Duodenal mucosa (tissue), 2 donors: Measurements from ENCODE around the gene PSME1.

Experiments used
- H3K27ac ChIP-seq: one replicate; pipeline ENCODE4 v1.7.0; 2013; ENCODE audit warnings: low read depth, low read length
- H3K27me3 ChIP-seq, 2 donors: one replicate each; pipeline ENCODE4 v1.7.0; 2013; ENCODE audit warnings: low read length in 2 of 2, control low read depth in 1 of 2; ENCODE audit not compliant: insufficient read depth in 2 of 2, control insufficient read depth in 1 of 2
- H3K36me3 ChIP-seq, 2 donors: one replicate each; pipeline ENCODE4 v1.7.0; 2013; ENCODE audit warnings: low read length in 2 of 2, control low read depth in 1 of 2; ENCODE audit not compliant: insufficient read depth in 2 of 2, control insufficient read depth in 1 of 2
- H3K4me1 ChIP-seq, 2 donors: one replicate each; pipeline ENCODE4 v1.7.0; 2013; ENCODE audit warnings: low read length in 2 of 2, control low read depth in 1 of 2; ENCODE audit not compliant: insufficient read depth in 2 of 2, control insufficient read depth in 1 of 2
- H3K4me3 ChIP-seq, 2 donors: one replicate each; pipeline ENCODE4 v1.7.0; 2013; ENCODE audit warnings: low read length in 2 of 2, low read depth in 1 of 2
- H3K9ac ChIP-seq, 2 donors: one replicate each; pipeline ENCODE4 v1.7.0; 2013; ENCODE audit warnings: low read length in 2 of 2, low read depth in 1 of 2
- H3K9me3 ChIP-seq, 2 donors: one replicate each; pipeline ENCODE4 v1.7.0; 2013; ENCODE audit warnings: low read length in 2 of 2, control low read depth in 1 of 2; ENCODE audit not compliant: control insufficient read depth in 1 of 2

The PSME1 gene

DNA sequence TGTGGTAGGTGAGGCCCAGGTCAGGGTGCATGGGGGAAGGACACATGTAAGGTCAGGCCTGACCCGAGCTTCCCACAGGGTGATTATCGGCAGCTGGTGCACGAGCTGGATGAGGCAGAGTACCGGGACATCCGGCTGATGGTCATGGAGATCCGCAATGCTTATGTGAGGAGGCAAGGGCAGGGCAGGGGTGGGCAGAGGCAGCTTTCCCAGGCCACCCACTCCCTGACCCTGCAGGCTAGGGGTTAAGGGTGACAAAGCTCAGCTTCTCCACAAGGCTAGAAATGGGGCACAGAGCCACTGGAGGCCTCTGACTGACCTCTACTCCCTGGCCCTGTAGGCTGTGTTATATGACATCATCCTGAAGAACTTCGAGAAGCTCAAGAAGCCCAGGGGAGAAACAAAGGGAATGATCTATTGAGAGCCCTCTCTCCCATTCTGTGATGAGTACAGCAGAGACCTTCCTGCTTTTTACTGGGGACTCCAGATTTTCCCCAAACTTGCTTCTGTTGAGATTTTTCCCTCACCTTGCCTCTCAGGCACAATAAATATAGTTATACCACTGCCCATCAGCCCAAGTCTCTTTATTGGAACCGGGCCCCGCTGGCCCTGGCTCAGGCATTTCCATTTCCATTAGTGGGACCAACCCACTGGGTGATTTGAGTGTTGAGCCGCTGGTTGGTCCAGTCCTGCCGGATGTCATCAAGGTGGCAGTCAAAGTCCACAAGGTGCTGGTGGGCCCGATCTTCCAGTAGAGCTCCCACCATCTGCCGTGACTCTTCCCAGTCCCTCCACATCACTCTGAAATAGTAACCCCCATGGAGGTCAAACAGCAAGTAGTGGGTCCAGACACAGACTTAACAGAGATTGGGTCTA lies 2.6 kb downstream of the PSME1 start:
- Histone ChIP-seq H3K9ac (peak overlapping the region in 1 of 2 donors; percentile 20), H3K4me3 (no peak overlapping the region)

DNA sequence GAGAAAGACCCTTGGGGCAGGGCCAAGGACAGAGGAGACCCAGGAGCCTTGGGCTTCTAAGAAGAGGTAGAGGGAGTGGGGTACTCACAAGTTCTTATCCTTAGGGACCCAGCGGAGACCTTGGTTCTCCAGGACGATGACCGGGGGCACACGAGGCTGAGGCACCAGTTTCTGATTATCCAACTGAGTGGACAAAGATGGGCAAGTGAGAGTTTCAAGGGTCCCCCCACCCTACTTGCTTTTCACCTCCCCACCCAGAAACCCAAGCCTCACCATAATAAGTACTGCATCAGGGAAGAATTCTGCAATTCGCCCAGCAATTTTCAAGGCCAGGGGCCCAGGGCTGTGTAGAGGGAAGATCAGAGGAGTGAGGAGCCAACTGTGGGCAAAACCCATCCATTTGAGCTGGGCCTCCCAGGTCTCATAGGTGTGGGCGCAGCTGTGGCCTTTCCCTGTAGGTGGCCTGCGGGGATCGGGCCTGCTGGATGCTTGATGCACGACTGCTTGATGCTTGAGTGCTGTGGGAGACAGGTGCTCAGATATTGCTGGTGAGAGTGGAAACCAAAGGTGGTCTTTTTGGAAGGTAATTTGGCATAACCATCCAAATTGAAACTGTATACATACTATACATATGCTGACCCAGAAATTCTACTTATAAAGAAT lies 3.4 kb downstream of the PSME1 start:
- Histone ChIP-seq H3K9ac (peak overlapping the region; percentile 20 to 38), H3K36me3 (peaks cover 34 to 43% of the 10 kb centered on the region in 2 donors), H3K27ac (no peak overlapping the region), H3K4me1 (peaks cover 61 to 66% of the 10 kb centered on the region in 2 donors), H3K27me3 (no peaks in the 10 kb centered on the region), H3K4me3 (peak overlapping the region; percentile 17 to 49), H3K9me3 (no peaks in the 10 kb centered on the region)

More for the DNA sequence above, 2.6 kb downstream of the PSME1 start:
- Histone ChIP-seq H3K4me1 (peaks cover 53 to 58% of the 10 kb centered on the region in 2 donors), H3K9me3 (no peaks in the 10 kb centered on the region), H3K27me3 (no peaks in the 10 kb centered on the region), H3K27ac (no peak overlapping the region), H3K36me3 (peaks cover 28 to 35% of the 10 kb centered on the region in 2 donors)

DNA sequence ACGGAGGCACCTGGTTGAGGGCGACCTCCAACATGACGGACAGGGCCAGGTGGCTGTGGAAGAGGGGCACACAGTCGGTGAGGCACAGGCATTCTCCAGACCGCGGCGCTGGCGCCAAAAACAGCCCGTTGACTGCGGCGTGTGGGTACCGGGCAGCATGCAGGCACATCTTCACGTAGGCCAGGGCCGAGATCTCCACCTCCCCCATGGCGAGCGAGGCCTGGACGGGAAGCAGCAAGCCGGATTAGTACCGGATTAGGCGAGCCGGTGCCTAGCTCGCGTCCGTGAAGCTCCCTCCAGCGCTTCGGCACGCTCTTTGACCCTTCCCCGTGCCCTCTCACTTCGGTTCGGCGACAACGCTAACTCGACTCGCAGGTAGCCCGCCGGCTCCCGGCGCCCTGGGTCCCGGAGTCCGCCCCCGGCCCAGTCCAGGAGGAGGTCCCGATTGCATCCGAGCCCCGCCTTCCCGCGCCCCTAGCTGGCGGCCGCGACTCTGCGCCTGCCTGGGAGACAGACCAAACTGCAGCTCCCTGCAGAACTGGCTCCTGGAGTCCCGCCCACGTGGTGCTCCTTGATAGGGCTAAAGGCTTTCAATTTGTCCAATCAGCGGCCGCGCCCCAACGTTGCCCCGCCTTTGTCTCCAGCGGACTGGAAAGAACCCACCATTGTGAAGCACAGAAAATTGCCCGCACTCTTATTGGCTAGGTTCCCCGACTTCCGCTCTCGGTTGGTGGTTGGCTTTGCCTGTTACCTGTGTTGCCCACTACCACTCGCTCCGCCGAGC lies 5.3 kb downstream of the PSME1 start, which contains the start of gene EMC9:
EMC9 (minus strand) TSS at position 495 of the 784 bp plus-strand sequence; CDS start at position 208, 287 bp downstream.
- H3K9ac ChIP-seq: peak within 1 kb of the TSS; percentile 70 to 100

DNA sequence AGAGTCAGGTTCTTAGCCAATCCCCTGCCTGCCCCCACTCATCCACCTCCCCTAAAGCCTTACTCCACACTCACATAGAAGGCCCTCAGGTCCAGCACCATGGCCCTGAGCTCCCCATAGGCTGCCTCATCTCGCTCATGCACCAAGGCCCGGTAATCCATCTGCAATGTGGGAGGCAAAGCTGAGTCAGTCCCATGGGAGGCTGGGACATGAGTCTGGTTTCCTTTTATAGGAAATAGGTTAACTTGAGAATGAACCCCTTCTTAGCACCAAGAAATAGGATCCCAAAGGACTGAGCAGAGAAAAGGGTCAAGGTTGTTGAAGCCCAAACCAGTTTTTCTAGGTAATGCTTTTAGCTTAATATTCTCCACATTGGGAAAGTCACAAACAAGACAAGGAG lies 7.5 kb downstream of the PSME1 start:
- H3K27ac ChIP-seq: no peak overlapping the region
- H3K4me1 ChIP-seq: peaks cover 56 to 60% of the 10 kb centered on the region in 2 donors
- peaks cover 25 to 36% of the 10 kb centered on the region in 2 donors for H3K36me3 ChIP-seq
- peak overlapping the region in 1 of 2 donors; percentile 30 for H3K9ac ChIP-seq
- H3K27me3 ChIP-seq: no peaks in the 10 kb centered on the region
- no peaks in the 10 kb centered on the region for H3K9me3 ChIP-seq
- H3K4me3 ChIP-seq: peak overlapping the region in 1 of 2 donors; percentile 100

More for the DNA sequence above, 5.3 kb downstream of the PSME1 start, which contains the start of gene EMC9:
- Histone ChIP-seq H3K4me1 (peaks cover 69 to 74% of the 10 kb centered on the region in 2 donors), H3K9me3 (no peaks in the 10 kb centered on the region), H3K27ac (peak within 1 kb of the TSS; percentile 92), H3K36me3 (peaks cover 38 to 49% of the 10 kb centered on the region in 2 donors), H3K4me3 (peak within 1 kb of the TSS; percentile 94 to 98), H3K27me3 (no peaks in the 10 kb centered on the region)

DNA sequence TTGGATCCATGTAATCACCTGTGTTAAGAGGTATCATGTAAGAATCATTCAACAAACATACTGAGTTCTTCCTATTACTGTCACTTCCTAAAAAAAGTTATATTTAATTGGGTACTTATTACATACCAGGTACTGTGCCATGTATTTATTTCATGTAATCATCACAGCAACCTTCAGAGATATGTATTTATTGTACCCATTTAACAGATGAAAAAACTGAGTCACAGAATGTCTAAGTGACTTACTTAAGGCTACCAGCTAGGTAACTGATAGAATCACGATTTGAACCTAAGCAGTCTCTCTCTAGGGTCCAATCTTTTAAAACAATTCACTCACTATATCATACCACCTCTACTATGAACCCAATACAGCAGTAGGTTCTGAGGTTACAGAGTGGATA lies 8.5 kb downstream of the PSME1 start:
- Histone ChIP-seq H3K36me3 (peaks cover 19 to 32% of the 10 kb centered on the region in 2 donors), H3K27me3 (no peaks in the 10 kb centered on the region), H3K4me3 (peak overlapping the region; percentile 77 to 100), H3K4me1 (peaks cover 52 to 55% of the 10 kb centered on the region in 2 donors), H3K9me3 (no peaks in the 10 kb centered on the region), H3K27ac (no peak overlapping the region), H3K9ac (peak overlapping the region; percentile 30 to 52)

DNA sequence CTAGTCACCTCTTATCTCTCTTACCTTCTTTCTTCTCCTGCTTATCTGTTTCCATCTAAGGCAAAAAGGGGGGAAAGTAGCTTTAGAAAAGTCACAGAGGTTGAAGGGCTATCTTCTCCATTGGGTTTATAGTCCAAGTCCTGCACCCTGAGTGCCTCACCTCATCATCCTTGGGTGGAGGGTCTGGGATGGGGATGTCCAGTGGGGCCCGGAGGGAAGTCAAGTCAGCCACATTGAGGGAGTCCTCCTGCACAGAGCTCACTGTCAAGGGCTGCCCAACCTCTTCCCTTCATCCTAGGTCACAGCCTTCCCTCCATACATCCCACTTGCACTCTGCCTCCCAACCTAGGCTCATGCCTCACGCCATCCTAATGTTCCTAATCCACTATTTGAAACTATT lies 9.2 kb downstream of the PSME1 start:
- H3K36me3 ChIP-seq: peaks cover 23 to 38% of the 10 kb centered on the region in 2 donors

DNA sequence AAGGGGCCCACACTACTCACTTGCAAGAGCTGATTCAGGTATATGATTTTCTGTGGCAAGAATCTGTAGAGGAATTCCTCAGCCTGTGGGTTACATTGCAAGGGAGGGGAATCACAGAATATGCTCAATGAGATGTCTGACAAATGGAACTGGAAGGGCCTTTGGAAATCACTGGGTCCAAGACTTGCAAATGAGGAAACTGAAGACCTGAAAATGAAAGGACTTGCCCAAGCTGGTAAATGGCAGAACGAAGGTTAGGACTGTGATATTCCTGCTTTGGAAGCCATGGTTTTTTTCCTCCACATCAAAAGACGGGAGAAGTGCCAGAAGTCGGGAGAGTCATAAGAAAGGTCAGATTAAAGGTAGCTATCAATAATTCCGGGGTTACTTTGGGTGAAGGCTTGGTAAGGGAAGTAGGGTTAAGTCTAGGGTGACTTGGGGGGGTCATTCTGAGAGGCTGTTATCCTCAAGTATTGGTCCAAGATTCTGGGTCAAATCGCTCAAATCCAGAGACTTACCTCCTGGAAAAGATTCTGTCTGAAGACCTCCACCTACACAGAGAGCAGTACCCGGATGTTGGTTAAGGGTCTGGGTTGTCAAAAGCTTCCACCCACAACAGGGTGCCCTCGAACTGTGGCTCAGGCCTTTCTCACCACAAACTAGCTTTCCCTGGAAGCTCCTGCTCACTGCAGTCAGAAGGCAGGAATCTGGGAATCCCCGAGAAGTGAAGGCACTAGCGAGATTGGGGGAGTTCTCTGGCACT lies 9.9 kb downstream of the PSME1 start:
- H3K9me3 ChIP-seq: no peaks in the 10 kb centered on the region
- H3K4me1 ChIP-seq: peaks cover 47 to 50% of the 10 kb centered on the region in 2 donors
- H3K36me3 ChIP-seq: peaks cover 28 to 44% of the 10 kb centered on the region in 2 donors
- H3K27ac ChIP-seq: peak overlapping the region; percentile 94
- H3K9ac ChIP-seq: peak overlapping the region; percentile 88 to 95
- peak overlapping the region; percentile 77 to 100 for H3K4me3 ChIP-seq
- no peaks in the 10 kb centered on the region for H3K27me3 ChIP-seq

More for the DNA sequence above, 9.2 kb downstream of the PSME1 start:
- Histone ChIP-seq H3K27ac (peak overlapping the region; percentile 94), H3K9ac (peak overlapping the region; percentile 52 to 95), H3K4me3 (peak overlapping the region; percentile 77 to 100), H3K4me1 (peaks cover 50 to 51% of the 10 kb centered on the region in 2 donors), H3K27me3 (no peaks in the 10 kb centered on the region), H3K9me3 (no peaks in the 10 kb centered on the region)

DNA sequence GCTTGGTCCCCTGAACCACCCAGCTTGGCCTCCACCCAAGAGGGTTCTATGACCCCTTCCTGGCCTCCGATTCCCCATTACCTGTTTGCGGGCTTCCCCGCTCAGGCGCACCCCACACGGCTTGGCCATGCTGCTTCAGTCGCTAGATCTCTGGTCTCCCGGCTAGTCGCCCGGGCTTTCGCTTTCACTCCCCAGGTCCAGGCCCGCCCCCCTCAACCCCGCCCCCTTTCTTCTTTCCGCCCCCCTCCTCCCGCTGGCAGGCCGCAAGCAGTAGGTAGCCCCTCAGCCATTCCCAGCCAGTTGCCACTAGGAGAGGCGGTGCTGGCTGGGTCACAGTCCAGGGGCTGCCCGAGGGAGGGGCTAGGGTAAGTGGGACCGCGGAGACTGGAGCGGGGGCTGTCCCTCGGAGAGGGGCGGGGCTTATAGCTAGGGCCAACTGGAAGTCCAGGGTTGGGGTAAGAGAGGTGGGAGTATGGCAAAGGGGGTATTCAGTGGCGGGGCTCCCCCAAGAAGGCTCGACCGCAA lies 10.5 kb downstream of the PSME1 start, which contains the start of gene PSME2:
PSME2 (minus strand) TSS at position 158 of the 525 bp plus-strand sequence; CDS start at position 129, 29 bp downstream.
- Histone ChIP-seq H3K27me3 (no peaks in the 10 kb centered on the region), H3K4me3 (peak within 1 kb of the TSS; percentile 77 to 100), H3K27ac (peak within 1 kb of the TSS; percentile 94), H3K9ac (peak within 1 kb of the TSS; percentile 94 to 95), H3K36me3 (peaks cover 35 to 51% of the 10 kb centered on the region in 2 donors), H3K4me1 (peaks cover 47 to 50% of the 10 kb centered on the region in 2 donors), H3K9me3 (no peaks in the 10 kb centered on the region)
